ENCODE data around the gene METTL26.

GRCh38 chr16:616733-617586, 19.1 kb downstream of the METTL26 start:
- TF ChIP-seq MAX (IDR thresholded peaks at IDR 0.05) (no peak), REST (IDR thresholded peaks at IDR 0.05; ENCODE audit: low read depth) (no peak), FOXM1 (IDR thresholded peaks at IDR 0.05; ENCODE audit: borderline replicate concordance, low read depth) (no peak), CREB1 (IDR thresholded peaks at IDR 0.05; ENCODE audit: low read depth) (no peak)
